SU-DHL-6 (cell line): ENCODE data around the gene PRSS2.

Experiments used
- H2AFZ ChIP-seq: fragments of 200-600 bp; sonication (generic); 2 replicates; pipeline ENCODE4 v1.6.1; 2014; ENCODE audit warnings: low read depth, mild to moderate bottlenecking, moderate library complexity, mixed read lengths, antibody characterized with exemption, low read length; ENCODE audit not compliant: severe bottlenecking
- H3F3A ChIP-seq: fragments of 200-600 bp; shearing (Covaris generic); 2 replicates; pipeline ENCODE4 v1.6.0; 2016; ENCODE audit warnings: antibody characterized with exemption, mild to moderate bottlenecking; ENCODE audit not compliant: insufficient read depth
- H3K27ac ChIP-seq: fragments of 200-600 bp; sonication (generic); 2 replicates; pipeline ENCODE4 v1.5.1; 2016; ENCODE audit warnings: low read depth, mild to moderate bottlenecking, low read length, moderate library complexity, mixed read lengths
- H3K27me3 ChIP-seq: fragments of 200-600 bp; sonication (generic), shearing (Covaris generic); 2 replicates; pipeline ENCODE4 v1.6.0; 2014; ENCODE audit warnings: mild to moderate bottlenecking, low read length
- H3K36me3 ChIP-seq: fragments of 200-600 bp; sonication (generic); 2 replicates; pipeline ENCODE4 v1.6.1; 2014; ENCODE audit warnings: mild to moderate bottlenecking, low read length, mixed read lengths
- H3K4me2 ChIP-seq: fragments of 300-600, 200-600 bp; shearing (Covaris generic), sonication (generic); 2 replicates; pipeline ENCODE4 v1.6.0; 2014; ENCODE audit warnings: low read length, low read depth, mild to moderate bottlenecking; ENCODE audit not compliant: poor library complexity, severe bottlenecking
- H3K4me3 ChIP-seq: fragments of 200-600 bp; sonication (generic); 2 replicates; pipeline ENCODE4 v1.5.1; 2014; ENCODE audit warnings: antibody characterized with exemption, low read length, mild to moderate bottlenecking, mixed read lengths; ENCODE audit not compliant: insufficient read depth, poor library complexity, severe bottlenecking
- H3K79me2 ChIP-seq: fragments of 200-600 bp; sonication (generic); 2 replicates; pipeline ENCODE4 v1.6.1; 2014; ENCODE audit warnings: mild to moderate bottlenecking, low read length, moderate library complexity; ENCODE audit not compliant: insufficient read depth
- H3K9ac ChIP-seq: fragments of 200-600 bp; sonication (generic); 2 replicates; pipeline ENCODE4 v1.7.0; 2014; ENCODE audit warnings: mild to moderate bottlenecking, low read length
- H3K9me2 ChIP-seq: fragments of 200-600 bp; sonication (generic); replicated peaks from 2 replicates; pipeline ENCODE4 v1.6.1; 2014; ENCODE audit warnings: low read length; ENCODE audit not compliant: insufficient read depth
- H3K9me3 ChIP-seq: fragments of 200-600 bp; sonication (generic); 2 replicates; pipeline ENCODE4 v1.6.1; 2014; ENCODE audit warnings: low read length, mixed read lengths; ENCODE audit not compliant: insufficient read depth
- H4K20me1 ChIP-seq: fragments of 200-600 bp; sonication (generic); 2 replicates; pipeline ENCODE4 v1.6.1; 2014; ENCODE audit warnings: low read depth, mild to moderate bottlenecking, antibody characterized with exemption, low read length, moderate library complexity, mixed read lengths
- EZH2phosphoT487 ChIP-seq: fragments of 200-600 bp; sonication (generic), shearing (Covaris generic); conservative IDR thresholded peaks from 2 replicates; pipeline ENCODE4 v1.6.1; 2018; ENCODE audit warnings: mild to moderate bottlenecking, antibody characterized with exemption, low read length, moderate library complexity, mixed read lengths
- TF ChIP-seq, protein P1 (sequence below): fragments of 200-600 bp; sonication (generic); IDR thresholded peaks from one replicate; pipeline ENCODE4 v1.5.1; 2017; ENCODE audit warnings: antibody characterized with exemption, mild to moderate bottlenecking, low read length, moderate library complexity; ENCODE audit not compliant: insufficient read depth, poor library complexity, severe bottlenecking

The PRSS2 gene

DNA sequence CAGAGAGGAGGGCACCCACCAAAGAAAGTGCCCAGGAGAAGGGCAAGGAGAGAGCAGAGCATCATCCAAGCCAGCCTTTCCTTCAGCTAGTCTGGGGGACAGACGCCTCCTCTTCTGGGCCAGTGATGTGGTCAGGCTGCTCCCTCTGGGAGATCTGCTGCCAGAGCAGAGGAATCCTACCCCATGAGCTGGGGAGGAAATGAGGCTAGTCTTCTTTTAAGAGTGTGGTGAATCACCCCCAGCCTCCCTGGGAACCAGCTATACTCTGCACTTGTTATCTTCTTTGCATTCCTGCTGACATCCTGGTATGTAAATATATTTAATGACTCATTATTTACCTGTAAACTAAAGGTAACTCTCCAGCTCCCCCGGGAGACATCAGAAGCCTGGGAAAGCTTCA lies 42.5 kb downstream of the PRSS2 start:
- H3K79me2 ChIP-seq, result no peaks in the 10 kb centered on the region
- no peaks in the 10 kb centered on the region for H3K9me2 ChIP-seq
- H2AFZ ChIP-seq, result no peak overlapping the region
- H3K4me2 ChIP-seq, result no peak overlapping the region
- H3K27ac ChIP-seq, result no peak overlapping the region
- H4K20me1 ChIP-seq, result no peaks in the 10 kb centered on the region
- no peaks in the 10 kb centered on the region for H3K36me3 ChIP-seq
- peaks cover 24% of the 10 kb centered on the region for H3F3A ChIP-seq
- TF ChIP-seq, protein P1, sequence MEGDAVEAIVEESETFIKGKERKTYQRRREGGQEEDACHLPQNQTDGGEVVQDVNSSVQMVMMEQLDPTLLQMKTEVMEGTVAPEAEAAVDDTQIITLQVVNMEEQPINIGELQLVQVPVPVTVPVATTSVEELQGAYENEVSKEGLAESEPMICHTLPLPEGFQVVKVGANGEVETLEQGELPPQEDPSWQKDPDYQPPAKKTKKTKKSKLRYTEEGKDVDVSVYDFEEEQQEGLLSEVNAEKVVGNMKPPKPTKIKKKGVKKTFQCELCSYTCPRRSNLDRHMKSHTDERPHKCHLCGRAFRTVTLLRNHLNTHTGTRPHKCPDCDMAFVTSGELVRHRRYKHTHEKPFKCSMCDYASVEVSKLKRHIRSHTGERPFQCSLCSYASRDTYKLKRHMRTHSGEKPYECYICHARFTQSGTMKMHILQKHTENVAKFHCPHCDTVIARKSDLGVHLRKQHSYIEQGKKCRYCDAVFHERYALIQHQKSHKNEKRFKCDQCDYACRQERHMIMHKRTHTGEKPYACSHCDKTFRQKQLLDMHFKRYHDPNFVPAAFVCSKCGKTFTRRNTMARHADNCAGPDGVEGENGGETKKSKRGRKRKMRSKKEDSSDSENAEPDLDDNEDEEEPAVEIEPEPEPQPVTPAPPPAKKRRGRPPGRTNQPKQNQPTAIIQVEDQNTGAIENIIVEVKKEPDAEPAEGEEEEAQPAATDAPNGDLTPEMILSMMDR, result no peak
- no peak for TF ChIP-seq EZH2phosphoT487
- no peaks in the 10 kb centered on the region for H3K9me3 ChIP-seq
- no peaks in the 10 kb centered on the region for H3K27me3 ChIP-seq
- H3K9ac ChIP-seq, result no peak overlapping the region
- H3K4me3 ChIP-seq, result no peak overlapping the region

DNA sequence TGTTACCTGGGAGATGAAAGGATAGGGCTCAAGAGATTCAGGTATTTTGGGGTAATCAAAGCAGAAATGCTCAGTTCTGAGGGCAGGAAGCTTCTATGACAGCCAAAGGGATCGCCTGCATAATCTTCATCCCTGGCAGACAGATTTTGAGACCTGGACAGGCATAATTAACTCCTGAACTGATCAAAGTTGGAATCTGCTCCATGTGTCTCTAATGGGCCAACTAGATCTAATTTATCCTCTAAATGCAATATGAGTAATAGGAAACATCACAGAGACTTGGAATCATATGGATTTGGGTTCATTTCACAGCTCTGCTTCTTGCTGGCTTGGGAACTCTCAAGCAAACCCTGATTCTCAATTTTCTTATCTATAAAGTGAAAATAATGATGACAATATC lies 42.9 kb downstream of the PRSS2 start:
- H3K36me3 ChIP-seq, result no peaks in the 10 kb centered on the region
- no peak overlapping the region for H3K4me2 ChIP-seq
- no peak for TF ChIP-seq EZH2phosphoT487
- TF ChIP-seq, protein P1, result no peak
- no peak overlapping the region for H3K9ac ChIP-seq
- no peaks in the 10 kb centered on the region for H4K20me1 ChIP-seq
- H2AFZ ChIP-seq, result no peak overlapping the region
- H3K27ac ChIP-seq, result no peak overlapping the region
- H3K9me3 ChIP-seq, result no peaks in the 10 kb centered on the region
- H3K9me2 ChIP-seq, result no peaks in the 10 kb centered on the region
- H3K79me2 ChIP-seq, result no peaks in the 10 kb centered on the region
- H3K27me3 ChIP-seq, result no peaks in the 10 kb centered on the region
- peaks cover 19% of the 10 kb centered on the region for H3F3A ChIP-seq
- no peak overlapping the region for H3K4me3 ChIP-seq

DNA sequence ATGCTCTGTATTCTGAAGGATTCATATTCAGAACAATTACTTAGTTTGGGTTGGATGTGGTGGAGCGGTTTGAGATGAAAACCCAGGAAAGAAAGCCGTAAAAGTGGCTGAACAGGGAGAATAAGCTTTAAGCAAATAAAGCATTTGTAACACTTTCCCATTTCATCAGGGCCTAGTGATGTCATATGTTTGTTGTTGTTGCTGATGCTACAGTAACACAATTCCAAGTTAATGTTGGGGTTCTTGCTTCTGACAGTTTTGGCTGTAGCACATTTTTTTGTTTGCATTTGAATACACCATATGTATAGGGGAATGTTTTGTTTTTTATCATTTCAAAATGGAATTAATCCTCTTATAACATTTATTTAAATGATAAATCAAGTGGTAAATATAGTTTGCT lies 43.7 kb downstream of the PRSS2 start:
- Histone ChIP-seq H3K9me3 (no peaks in the 10 kb centered on the region), H3K4me2 (no peak overlapping the region), H3K79me2 (no peaks in the 10 kb centered on the region), H3K4me3 (no peak overlapping the region), H3K27me3 (no peaks in the 10 kb centered on the region), H3K9me2 (no peaks in the 10 kb centered on the region), H4K20me1 (no peaks in the 10 kb centered on the region), H3K9ac (no peak overlapping the region), H3K27ac (no peak overlapping the region), H3K36me3 (no peaks in the 10 kb centered on the region), H3F3A (peaks cover 14% of the 10 kb centered on the region), H2AFZ (no peak overlapping the region)
- TF ChIP-seq EZH2phosphoT487, result no peak
- TF ChIP-seq, protein P1, result no peak
